ENCODE measurements around the gene ITLN2.
"Not testable (repeated sequence)": the region's sequence is repeated elsewhere in the genome, so short reads cannot be mapped to it uniquely, and the experiment has no call there.

ITLN2 gene

DNA sequence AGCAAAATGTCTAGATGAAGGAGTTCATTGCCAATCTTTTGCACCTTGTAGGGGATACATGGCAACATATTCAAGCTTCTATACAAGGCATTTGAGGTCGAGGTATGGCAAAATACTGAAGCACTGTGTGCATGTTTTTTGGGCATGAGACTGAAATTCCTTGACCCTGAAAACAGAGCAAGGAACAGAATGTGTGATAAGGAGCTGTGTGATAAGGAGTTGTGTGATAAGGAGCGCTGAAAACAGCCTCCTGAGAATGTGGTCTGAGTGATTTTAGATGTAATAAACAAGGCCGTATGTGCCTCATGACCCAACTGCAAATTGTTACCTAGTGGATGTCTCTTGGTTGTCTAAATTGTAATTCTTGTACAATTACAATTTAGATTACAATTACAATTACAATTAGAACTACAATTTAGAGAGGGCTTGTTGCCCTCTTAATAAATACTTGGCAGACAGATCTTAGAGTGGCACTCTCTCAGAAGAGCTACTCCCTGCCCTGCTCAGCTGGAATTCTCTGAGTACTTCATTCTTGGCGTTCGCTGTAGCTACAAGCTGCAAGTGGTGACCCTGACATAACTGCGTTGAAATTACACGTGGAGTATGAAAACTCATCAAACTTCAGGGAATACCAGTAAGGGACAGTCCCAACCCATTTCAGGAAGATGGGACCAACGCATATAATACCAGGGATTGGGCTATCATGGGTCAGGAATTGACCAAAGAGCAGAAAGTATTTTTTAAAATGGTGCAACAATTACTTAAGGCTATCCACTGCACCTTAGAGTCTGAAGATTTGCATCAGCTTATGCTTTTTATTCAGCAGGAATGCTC, 49.6 kb downstream of the ITLN2 start:
- no peak for DNase-seq

DNA sequence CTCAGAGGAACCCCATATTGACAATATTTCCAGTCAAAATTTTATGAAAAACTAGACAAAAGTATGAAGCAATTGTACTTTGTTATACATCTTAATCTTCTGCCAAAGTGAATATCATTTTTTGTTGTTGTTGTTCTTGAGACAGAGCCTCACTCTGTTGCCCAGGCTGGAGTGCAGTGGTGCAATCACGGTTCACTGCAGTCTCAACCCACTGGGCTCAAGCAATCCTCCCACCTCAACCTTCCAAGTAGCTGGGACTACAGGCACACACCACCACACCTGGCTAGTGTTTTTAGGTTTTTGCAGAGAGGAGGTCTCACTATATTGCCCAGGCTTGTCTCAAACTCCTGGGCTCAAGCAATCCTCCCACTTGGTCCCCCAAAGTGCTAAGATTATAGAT, 52.4 kb downstream of the ITLN2 start:
- not testable (repeated sequence) for DNase-seq

- no peak for DNase-seq
Measured at GRCh38 chr1:160901768-160902167, 52.8 kb downstream of the ITLN2 start.

GRCh38 chr1:160900683-160901082, 53.9 kb downstream of the ITLN2 start:
- DNase-seq, result not testable (repeated sequence)
